SJCRH30 (cell line): ENCODE measurements around the gene BACE2. TPM values are rescaled to one million over a fixed set of nuclear protein-coding genes. Genes with fewer than 3 reads are reported as not detected.
"Not testable (repeated sequence)": the region's sequence is repeated elsewhere in the genome, so short reads cannot be mapped to it uniquely, and the experiment has no call there.

ENCODE experiments used
- DNase-seq, 2 experiments: peaks; one replicate each; pipeline ENCODE4 v3.0.0-alpha.2; 2015 to 2020
- H3K27ac ChIP-seq: fragments of 250-450 bp; sonication (Bioruptor Pico); 2 replicates; pipeline ENCODE4 v1.5.1; 2020; ENCODE audit warnings: mild to moderate bottlenecking, moderate library complexity
- H3K27me3 ChIP-seq: fragments of 250-450 bp; sonication (Bioruptor Pico); 2 replicates; pipeline ENCODE4 v1.5.1; 2020; ENCODE audit warnings: mild to moderate bottlenecking, moderate library complexity
- H3K36me3 ChIP-seq: fragments of 250-450 bp; sonication (Bioruptor Pico); 2 replicates; pipeline ENCODE4 v1.5.1; 2020; ENCODE audit warnings: mild to moderate bottlenecking, moderate library complexity
- H3K4me1 ChIP-seq: fragments of 250-450 bp; sonication (Bioruptor Pico); 2 replicates; pipeline ENCODE4 v1.5.1; 2020; ENCODE audit warnings: mild to moderate bottlenecking, moderate library complexity
- H3K4me3 ChIP-seq: fragments of 250-450 bp; sonication (Bioruptor Pico); 2 replicates; pipeline ENCODE4 v1.5.1; 2020; ENCODE audit warnings: mild to moderate bottlenecking, moderate library complexity
- H3K9me3 ChIP-seq: fragments of 250-450 bp; sonication (Bioruptor Pico); replicated peaks from 2 replicates; pipeline ENCODE4 v1.5.1; 2020; ENCODE audit warnings: mild to moderate bottlenecking, moderate library complexity
- total RNA-seq: library from RNA; depleted of rRNA; stranded (reverse); fragments of >200 nt; shearing (Covaris generic); gene quantifications from 2 replicates; pipeline ENCODE4 v1.2.3, GENCODE V29; 2014

Gene BACE2
- total RNA-seq, 1 experiment from 2014 or later: not detected

DNA sequence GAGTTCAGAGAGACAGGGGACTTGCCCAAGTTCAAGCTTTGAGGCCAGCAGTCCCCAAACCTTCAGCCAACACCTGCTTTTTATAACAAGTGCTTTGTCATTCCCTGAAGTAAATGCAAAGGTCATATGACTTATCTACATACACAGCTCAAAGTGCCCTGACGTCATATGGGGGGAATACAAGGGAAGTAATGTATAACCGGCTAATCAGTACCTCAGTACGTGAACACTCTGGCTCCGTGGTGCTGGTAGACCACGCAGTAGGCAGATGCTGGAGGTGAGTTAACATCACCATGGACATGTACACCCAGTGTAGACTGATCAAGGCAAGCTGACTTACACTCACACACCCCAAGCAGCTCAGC, 60.0 kb downstream of the BACE2 start:
- Histone ChIP-seq H3K9me3 (no peaks in the 10 kb centered on the region), H3K27me3 (no peaks in the 10 kb centered on the region), H3K27ac (no peak overlapping the region), H3K4me1 (no peaks in the 10 kb centered on the region), H3K36me3 (no peaks in the 10 kb centered on the region), H3K4me3 (no peak overlapping the region)
- no peak for DNase-seq

DNA sequence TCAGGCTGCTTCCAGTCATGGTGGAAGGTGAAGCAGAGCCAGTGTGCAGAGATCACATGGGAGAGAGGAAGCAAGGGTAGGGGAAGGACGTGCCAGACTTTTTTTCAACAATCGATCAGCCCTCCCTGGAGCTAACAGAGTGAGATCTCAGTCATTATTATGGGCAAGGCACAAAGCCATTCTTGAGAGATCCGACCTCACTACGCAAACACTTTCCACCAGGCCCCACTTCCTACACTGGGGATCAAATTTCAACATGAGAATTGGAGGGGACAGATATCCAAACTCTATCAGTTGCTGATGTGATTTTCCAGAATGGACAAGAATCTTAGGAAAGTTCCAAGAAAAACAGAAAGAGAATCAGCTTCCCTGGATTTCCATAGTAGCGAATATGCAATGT, 60.5 kb downstream of the BACE2 start:
- no peaks in the 10 kb centered on the region for H3K4me1 ChIP-seq
- H3K4me3 ChIP-seq: no peak overlapping the region
- no peaks in the 10 kb centered on the region for H3K36me3 ChIP-seq
- H3K9me3 ChIP-seq: no peaks in the 10 kb centered on the region
- H3K27ac ChIP-seq: no peak overlapping the region
- no peaks in the 10 kb centered on the region for H3K27me3 ChIP-seq
- DNase-seq: no peak

DNA sequence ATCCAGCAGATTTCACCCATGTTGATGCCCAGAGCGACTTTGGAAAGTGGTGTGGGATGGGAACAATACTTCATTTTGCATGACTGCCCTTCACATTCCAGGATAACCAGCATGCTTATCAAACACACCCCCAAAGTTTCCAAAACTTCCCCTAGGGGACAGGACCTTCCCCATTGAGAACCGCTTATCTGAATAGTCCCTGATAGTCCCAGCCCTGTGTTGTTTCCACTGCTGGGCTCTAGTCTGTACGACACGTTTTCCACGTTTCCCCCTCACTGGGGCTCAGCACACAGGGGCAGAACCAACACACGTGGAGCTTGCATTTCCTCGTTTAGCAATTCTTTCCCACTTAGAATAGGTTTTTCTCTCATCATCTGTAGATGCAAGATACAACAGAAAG, 61.0 kb downstream of the BACE2 start:
- no peaks in the 10 kb centered on the region for H3K27me3 ChIP-seq
- DNase-seq: no peak
- H3K27ac ChIP-seq: no peak overlapping the region
- H3K4me3 ChIP-seq: no peak overlapping the region
- H3K36me3 ChIP-seq: no peaks in the 10 kb centered on the region
- no peaks in the 10 kb centered on the region for H3K9me3 ChIP-seq
- H3K4me1 ChIP-seq: no peaks in the 10 kb centered on the region

DNA sequence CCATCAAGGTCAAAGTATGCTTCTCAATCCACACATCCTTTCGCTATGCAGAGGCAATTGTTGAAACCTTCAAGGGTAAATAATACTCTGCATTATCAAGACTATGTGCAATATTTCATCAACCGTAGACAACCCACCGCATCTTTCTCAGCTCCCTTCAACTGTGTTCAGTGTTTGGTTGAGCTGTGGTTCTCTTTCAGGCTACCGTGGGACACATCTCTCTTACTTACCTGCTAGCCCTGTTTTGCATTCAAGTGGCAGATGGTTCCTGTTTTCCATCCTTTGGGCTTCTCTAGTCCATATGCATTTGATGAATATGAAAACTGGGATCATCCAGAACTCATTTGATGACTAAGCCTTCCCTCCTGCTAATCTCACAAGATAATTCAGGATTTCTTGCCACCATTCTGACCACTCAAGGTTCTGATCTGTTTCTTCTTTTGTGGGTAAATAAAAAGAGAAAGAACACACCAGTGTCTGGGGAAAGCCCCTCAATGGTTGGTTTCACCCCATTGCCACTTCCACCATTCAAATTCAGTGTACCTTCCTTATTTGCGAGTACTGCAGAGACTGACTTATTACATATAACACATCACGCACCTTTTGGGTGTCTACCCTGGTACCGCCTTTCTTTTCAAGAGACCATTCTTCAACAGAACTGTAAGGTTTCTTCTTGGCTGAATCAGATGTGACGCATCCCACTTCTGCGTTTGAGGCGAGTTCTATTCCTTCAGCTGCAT, 61.7 kb downstream of the BACE2 start:
- H3K4me3 ChIP-seq: no peak overlapping the region
- no peaks in the 10 kb centered on the region for H3K27me3 ChIP-seq
- no peak for DNase-seq
- H3K36me3 ChIP-seq: no peaks in the 10 kb centered on the region
- H3K4me1 ChIP-seq: no peaks in the 10 kb centered on the region
- H3K9me3 ChIP-seq: no peaks in the 10 kb centered on the region
- no peak overlapping the region for H3K27ac ChIP-seq

DNA sequence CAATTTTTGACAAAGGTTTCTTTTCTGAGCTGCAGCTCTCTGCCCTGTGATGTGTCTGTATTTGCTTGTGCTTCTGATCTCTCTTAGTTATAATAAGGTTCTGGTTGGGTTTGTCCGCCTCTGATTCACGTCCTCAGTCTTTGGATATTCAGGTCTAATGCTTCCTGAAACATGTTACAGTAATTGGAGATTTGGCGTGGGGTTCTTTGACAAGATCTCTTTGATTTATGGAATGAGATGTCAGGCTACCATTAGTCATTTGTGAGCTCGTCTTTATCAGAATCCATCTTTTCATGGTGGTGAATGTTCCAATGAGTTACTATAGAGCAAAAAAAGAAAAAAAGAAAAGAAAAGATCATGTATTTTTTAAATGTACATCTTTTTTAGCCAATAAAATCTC, 62.5 kb downstream of the BACE2 start:
- Histone ChIP-seq H3K4me1 (no peaks in the 10 kb centered on the region), H3K27me3 (no peaks in the 10 kb centered on the region), H3K36me3 (no peaks in the 10 kb centered on the region), H3K27ac (no peak overlapping the region), H3K4me3 (no peak overlapping the region), H3K9me3 (no peaks in the 10 kb centered on the region)
- DNase-seq: no peak

DNA sequence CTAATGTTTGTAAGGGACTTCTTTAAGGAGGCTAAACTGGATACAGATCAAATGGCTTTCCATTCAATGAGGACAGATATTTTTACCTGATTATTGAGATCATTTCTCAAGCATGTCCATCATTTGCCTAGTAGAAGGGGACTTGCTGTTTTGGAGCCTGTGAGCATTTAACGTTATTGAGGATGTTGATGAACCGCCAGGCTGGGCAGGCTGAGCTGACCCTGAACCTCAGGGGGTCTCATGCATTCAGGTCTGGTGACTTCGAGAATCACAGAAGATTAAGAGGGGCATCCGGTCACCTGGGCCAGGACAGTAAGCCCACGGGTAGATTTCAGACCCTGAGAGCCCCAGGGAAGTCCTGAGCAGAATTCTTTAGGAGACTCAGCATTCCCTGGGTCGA, 63.1 kb downstream of the BACE2 start:
- no peaks in the 10 kb centered on the region for H3K36me3 ChIP-seq
- no peaks in the 10 kb centered on the region for H3K27me3 ChIP-seq
- no peak overlapping the region for H3K4me3 ChIP-seq
- H3K9me3 ChIP-seq: no peaks in the 10 kb centered on the region
- no peak overlapping the region for H3K27ac ChIP-seq
- no peak for DNase-seq
- no peaks in the 10 kb centered on the region for H3K4me1 ChIP-seq

DNA sequence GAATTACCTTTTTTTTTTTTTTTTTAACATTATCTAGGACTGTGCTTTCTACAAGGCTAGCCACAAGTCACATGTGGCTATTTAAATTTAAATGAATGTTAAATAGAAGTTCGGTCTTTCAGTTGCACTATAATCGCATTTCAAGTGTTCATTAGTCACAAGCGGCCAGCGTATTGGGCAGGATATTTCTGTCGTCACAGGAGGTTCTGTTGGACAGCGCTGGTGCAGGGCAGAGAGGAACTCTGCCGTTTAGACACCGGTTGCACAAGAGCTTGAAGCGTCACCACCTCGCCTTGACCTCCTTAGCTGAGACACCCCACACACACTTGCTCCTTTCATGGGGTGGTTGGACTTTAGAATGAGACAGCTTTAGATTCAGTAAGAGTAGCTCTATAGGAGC, 64.1 kb downstream of the BACE2 start:
- Histone ChIP-seq H3K27me3 (no peaks in the 10 kb centered on the region), H3K4me1 (no peaks in the 10 kb centered on the region), H3K27ac (no peak overlapping the region), H3K4me3 (no peak overlapping the region), H3K36me3 (no peaks in the 10 kb centered on the region), H3K9me3 (no peaks in the 10 kb centered on the region)
- DNase-seq: no peak

DNA sequence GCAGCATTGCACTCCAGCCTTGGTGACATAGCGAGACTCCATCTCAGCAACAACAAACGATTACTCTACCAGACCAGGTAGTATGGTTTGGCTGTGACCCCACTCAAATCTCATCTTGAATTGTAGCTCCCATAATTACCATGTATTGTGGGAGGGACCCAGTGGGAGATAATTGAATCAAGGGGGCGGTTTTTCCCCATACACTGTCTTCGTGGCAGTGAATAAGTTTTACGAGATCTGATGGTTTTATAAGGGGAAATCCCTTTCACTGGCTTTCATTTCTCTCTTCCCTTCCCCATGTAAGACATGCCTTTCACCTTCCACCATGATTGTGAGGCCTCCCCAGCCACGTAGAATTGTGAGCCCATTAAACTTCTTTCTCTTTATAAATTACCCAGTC, 66.0 kb downstream of the BACE2 start:
- Histone ChIP-seq H3K36me3 (no peaks in the 10 kb centered on the region), H3K4me1 (no peaks in the 10 kb centered on the region), H3K27me3 (no peaks in the 10 kb centered on the region)

DNA sequence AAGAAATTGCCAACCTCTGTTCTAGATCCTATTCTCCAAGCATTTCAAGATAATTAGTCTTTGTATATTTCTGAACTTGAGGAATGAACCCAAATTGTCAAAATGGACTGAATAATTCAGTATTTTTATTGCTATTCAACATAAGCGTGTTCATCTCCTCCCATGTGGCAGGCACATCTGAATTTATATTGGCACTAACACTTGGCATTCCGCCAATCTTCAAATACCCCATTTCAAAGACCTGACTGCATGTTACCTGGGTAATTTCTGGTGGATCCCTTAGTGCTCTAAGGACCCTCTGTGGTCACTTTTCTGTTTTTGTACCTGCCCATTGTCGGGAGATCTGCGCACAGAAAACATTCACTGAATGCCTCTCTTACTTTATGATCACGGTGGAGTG, 66.6 kb downstream of the BACE2 start:
- Histone ChIP-seq H3K27me3 (no peaks in the 10 kb centered on the region), H3K4me1 (no peaks in the 10 kb centered on the region), H3K4me3 (no peak overlapping the region), H3K27ac (no peak overlapping the region), H3K9me3 (no peaks in the 10 kb centered on the region), H3K36me3 (no peaks in the 10 kb centered on the region)
- DNase-seq: no peak

More for the DNA sequence above, 66.0 kb downstream of the BACE2 start:
- DNase-seq: no peak
- Histone ChIP-seq H3K9me3 (no peaks in the 10 kb centered on the region), H3K4me3 (no peak overlapping the region), H3K27ac (no peak overlapping the region)

DNA sequence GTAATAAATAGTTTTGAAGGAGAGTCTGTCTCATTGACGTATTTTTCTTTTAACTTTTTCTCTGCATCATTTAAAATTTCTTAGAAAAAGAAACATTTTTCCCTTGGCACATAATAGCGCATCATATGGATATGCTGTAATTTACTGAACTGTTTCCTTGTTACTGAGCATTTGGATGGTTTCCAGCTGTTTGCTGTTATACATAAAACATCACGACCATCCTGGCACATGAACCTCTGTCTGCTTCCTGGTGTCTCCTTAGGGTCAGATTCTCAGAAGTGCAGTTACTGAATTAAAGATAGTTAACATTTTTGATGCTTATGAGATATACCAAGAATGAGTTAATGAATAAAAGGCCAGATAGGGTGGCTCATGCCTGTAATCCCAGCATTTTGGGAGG, 67.2 kb downstream of the BACE2 start:
- Histone ChIP-seq H3K9me3 (no peaks in the 10 kb centered on the region), H3K4me1 (no peaks in the 10 kb centered on the region), H3K27ac (no peak overlapping the region), H3K4me3 (no peak overlapping the region), H3K36me3 (no peaks in the 10 kb centered on the region), H3K27me3 (no peaks in the 10 kb centered on the region)
- DNase-seq: no peak

DNA sequence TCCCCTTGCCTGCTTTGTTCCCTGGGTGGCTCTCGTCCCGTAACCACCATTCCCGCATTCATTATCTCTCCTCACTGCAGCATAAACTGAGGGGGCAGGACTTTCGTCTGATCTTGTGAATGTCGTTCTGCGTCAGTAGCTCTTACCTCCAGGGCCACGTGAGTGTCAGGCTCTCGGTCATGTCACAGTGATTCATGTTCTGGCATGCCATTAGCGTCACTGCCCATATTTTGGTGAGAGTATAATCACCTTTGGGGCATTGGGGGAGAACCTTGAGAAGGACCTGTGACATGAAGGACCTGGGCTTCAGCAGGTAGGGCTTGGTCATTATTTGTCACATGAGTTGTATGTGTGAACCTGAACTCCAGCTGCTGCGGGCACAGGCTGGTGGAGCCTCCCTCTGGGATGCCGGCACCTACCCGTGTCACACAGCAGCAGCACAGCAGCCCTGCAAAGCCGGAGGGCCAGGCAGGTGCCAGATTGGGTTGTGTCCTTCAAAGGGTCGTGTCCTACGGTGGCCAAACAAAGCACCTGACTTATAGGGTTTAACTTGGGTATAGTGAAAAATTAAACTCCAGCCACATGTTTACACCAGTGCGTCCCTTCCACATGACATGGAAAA, 68.5 kb downstream of the BACE2 start:
- H3K9me3 ChIP-seq: no peaks in the 10 kb centered on the region
- no peak for DNase-seq
- no peaks in the 10 kb centered on the region for H3K4me1 ChIP-seq
- no peak overlapping the region for H3K4me3 ChIP-seq
- H3K27me3 ChIP-seq: no peaks in the 10 kb centered on the region
- H3K27ac ChIP-seq: no peak overlapping the region
- no peaks in the 10 kb centered on the region for H3K36me3 ChIP-seq

DNA sequence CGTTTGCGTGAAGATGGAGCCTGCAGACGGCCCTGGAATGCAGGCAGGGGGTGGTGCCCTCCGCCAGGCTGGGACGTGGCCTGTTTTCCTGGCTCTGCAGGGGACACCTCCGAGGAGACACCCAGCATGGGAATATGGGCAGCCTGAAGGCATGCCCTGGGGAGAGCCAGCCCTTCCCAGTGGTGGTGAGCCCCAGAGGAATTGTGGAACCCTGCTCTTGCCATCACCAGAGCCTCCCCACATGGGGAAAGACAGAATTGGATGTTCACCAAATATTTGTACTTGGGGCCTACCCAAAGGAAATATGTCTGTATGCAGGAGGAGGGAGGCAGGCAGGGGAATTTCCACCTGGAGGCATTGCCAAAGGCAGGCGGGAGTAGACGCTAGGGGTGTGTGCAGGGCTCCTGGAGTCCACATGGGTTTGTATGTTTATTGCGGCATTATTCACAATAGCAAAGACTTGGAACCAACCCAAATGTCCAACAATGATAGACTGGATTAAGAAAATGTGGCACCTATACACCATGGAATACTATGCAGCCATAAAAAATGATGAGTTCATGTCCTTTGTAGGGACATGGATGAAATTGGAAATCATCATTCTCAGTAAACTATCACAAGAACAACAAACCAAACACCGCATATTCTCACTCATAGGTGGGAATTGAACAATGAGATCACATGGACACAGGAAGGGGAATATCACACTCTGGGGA, 70.3 kb downstream of the BACE2 start:
- H3K27ac ChIP-seq, H3K4me1 ChIP-seq, H3K27me3 ChIP-seq, H3K36me3 ChIP-seq, H3K9me3 ChIP-seq, DNase-seq, H3K4me3 ChIP-seq: not testable (repeated sequence)

DNA sequence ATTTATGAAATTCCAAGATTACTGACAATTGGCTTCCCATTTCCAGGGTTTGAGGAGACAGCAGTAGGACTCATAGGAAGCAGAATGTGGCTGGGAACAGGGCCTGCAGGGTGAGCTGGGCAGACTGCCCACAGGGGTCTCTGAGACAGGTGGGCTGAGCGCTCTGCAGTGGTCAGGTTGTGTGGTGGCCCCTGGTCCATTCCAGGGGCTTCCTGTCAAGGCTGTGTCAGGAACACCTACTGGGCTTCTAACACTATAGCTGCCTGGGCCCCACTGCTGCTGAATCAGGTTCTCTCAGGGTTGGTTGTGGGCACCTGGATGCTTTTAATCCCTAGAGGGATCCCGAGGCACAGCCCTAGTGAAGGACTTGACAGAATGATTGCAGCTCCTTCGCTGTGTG, 72.1 kb downstream of the BACE2 start:
- Histone ChIP-seq H3K27me3 (no peaks in the 10 kb centered on the region), H3K4me1 (no peaks in the 10 kb centered on the region), H3K4me3 (no peak overlapping the region), H3K27ac (no peak overlapping the region), H3K36me3 (no peaks in the 10 kb centered on the region), H3K9me3 (no peaks in the 10 kb centered on the region)
- no peak for DNase-seq

DNA sequence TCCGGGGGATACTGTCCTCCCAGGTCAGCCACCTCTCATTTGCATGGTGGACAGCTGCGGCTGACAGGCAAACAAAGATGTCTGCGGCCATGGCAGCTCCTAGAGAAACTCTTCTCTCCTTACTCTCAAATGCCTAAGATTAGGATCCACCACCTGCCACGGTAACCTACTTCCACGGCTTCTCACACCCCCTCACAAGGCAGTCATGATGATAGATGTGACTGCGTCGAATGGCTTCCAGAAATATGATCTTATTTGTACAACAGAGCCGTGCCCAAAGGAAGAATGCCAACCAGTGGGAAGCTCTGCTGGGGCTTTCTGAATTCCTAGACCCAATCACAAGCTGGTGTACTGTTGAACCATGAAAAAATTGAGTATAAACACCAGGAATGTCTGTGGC, 73.4 kb downstream of the BACE2 start:
- no peaks in the 10 kb centered on the region for H3K9me3 ChIP-seq
- no peaks in the 10 kb centered on the region for H3K36me3 ChIP-seq
- DNase-seq: no peak
- no peaks in the 10 kb centered on the region for H3K4me1 ChIP-seq
- no peak overlapping the region for H3K27ac ChIP-seq
- H3K27me3 ChIP-seq: no peaks in the 10 kb centered on the region
- no peak overlapping the region for H3K4me3 ChIP-seq

DNA sequence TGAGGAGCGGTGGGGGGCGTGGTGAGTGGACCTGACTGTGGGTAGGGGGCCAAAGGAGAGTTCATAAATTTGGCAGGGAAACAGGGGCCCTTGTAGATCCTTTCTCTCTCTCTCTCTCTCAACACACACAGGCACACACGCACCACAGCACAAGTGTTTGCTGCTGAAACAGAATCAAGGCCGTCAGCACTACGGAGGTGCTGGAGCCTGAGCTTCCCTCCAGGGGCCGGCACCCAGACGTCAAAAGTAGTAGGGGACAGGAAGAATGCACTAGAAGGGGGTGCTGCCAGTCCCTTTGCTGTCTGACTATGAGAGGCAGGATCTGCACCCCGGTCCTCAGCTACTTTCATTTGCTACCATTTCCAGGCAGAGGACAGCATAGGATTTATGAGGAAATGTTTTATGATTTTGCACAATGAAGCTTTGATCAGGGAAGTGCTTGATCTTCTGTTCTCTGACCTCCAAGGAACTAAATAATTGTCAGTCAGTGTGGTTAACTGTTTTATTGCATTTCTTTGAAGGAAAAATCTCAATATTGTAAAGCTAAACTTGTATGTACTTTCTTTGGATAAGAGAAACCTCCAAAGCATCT, 74.4 kb downstream of the BACE2 start:
- Histone ChIP-seq H3K36me3 (no peaks in the 10 kb centered on the region), H3K4me3 (no peak overlapping the region), H3K4me1 (no peaks in the 10 kb centered on the region), H3K9me3 (no peaks in the 10 kb centered on the region), H3K27me3 (no peaks in the 10 kb centered on the region), H3K27ac (no peak overlapping the region)
- no peak for DNase-seq
